HEK293 (cell line): ENCODE measurements around the gene XIRP2.

Source experiments
- CTCF ChIA-PET: fragments of 350-600 bp; formaldehyde crosslinking; extraction: SDS; loops from one replicate; lab custom pipeline; 2021; ENCODE audit warnings: antibody characterized with exemption; lab: Yijun Ruan, JAX
- POLR2A ChIA-PET: fragments of 300-600 bp; formaldehyde crosslinking; extraction: SDS; loops from one replicate; lab custom pipeline; 2020; ENCODE audit warnings: antibody characterized with exemption, inconsistent platforms; lab: Yijun Ruan, JAX
- H3K27ac ChIP-seq: fragments of 200-500 bp; sonication (Bioruptor generic); 2 replicates; pipeline ENCODE4 v1.5.1; 2014; ENCODE audit warnings: low read depth, low read length, control low read depth, inconsistent platforms; ENCODE audit errors: extremely low read depth
- H3K36me3 ChIP-seq, 2 experiments: fragments of 200-500 bp in 1 of 2; sonication (Bioruptor generic) in 1 of 2; 1 replicate in 1 of 2; 2 replicates in 1 of 2; pipeline ENCODE4 v1.5.1; 2014 to 2017; ENCODE audit warnings: inconsistent platforms in 2 of 2, low read length in 2 of 2; ENCODE audit not compliant: control insufficient read depth in 2 of 2, insufficient read depth in 1 of 2
- H3K4me1 ChIP-seq: fragments of 200-500 bp; sonication (Bioruptor generic); 2 replicates; pipeline ENCODE4 v1.5.1; 2014; ENCODE audit warnings: mild to moderate bottlenecking, low read length, inconsistent platforms; ENCODE audit not compliant: control insufficient read depth, insufficient read depth
- H3K4me3 ChIP-seq: 2 replicates; pipeline ENCODE4 v1.5.1; 2011; ENCODE audit warnings: low read depth, mild to moderate bottlenecking, control low read depth, low read length, moderate library complexity
- H3K9me3 ChIP-seq: fragments of 200-500 bp; sonication (Bioruptor generic); 2 replicates; pipeline ENCODE4 v1.5.1; 2014; ENCODE audit warnings: low read depth, low read length, inconsistent platforms; ENCODE audit not compliant: control insufficient read depth, insufficient read depth
- HOXC10 ChIP-seq: sonication (generic); formaldehyde crosslinking; IDR thresholded peaks from 2 replicates; pipeline ENCODE4 v1.8.1; 2023; ENCODE audit warnings: mild to moderate bottlenecking, missing genetic modification reagents
- KLF7 ChIP-seq: fragments of 450-650 bp; formaldehyde crosslinking; IDR thresholded peaks from 2 replicates; pipeline ENCODE4 v1.5.1; 2016; ENCODE audit warnings: missing biosample characterization, missing genetic modification characterization, borderline replicate concordance
- ZBTB1 ChIP-seq: fragments of 450-650 bp; formaldehyde crosslinking; IDR thresholded peaks from 2 replicates; pipeline ENCODE4 v1.5.1; 2016; ENCODE audit warnings: missing biosample characterization, missing genetic modification characterization
- ZNF148 ChIP-seq: fragments of 450-650 bp; formaldehyde crosslinking; IDR thresholded peaks from 2 replicates; pipeline ENCODE4 v1.5.0; 2017; ENCODE audit warnings: missing biosample characterization, missing genetic modification characterization, borderline replicate concordance
- ZNF239 ChIP-seq: fragments of 450-650 bp; formaldehyde crosslinking; IDR thresholded peaks from 2 replicates; pipeline ENCODE4 v1.5.1; 2016; ENCODE audit warnings: missing biosample characterization, missing genetic modification characterization
- ZNF280D ChIP-seq: fragments of 450-650 bp; formaldehyde crosslinking; IDR thresholded peaks from 2 replicates; pipeline ENCODE4 v1.5.1; 2016; ENCODE audit warnings: missing biosample characterization, missing genetic modification characterization
- ZNF394 ChIP-seq: fragments of 450-650 bp; formaldehyde crosslinking; IDR thresholded peaks from 2 replicates; pipeline ENCODE4 v1.5.1; 2016; ENCODE audit warnings: missing biosample characterization, missing genetic modification characterization, mild to moderate bottlenecking, moderate library complexity, borderline replicate concordance
- ZNF48 ChIP-seq: fragments of 450-650 bp; formaldehyde crosslinking; IDR thresholded peaks from 2 replicates; pipeline ENCODE4 v1.5.1; 2016; ENCODE audit warnings: missing biosample characterization, missing genetic modification characterization
- ZNF555 ChIP-seq: fragments of 450-650 bp; formaldehyde crosslinking; conservative IDR thresholded peaks from 2 replicates; pipeline ENCODE4 v1.5.1; 2017; ENCODE audit warnings: missing biosample characterization, mild to moderate bottlenecking, missing genetic modification characterization, inconsistent platforms
- ZNF585B ChIP-seq: fragments of 450-650 bp; formaldehyde crosslinking; IDR thresholded peaks from 2 replicates; pipeline ENCODE4 v1.5.1; 2016; ENCODE audit warnings: missing biosample characterization, missing genetic modification characterization
- ZNF660 ChIP-seq: fragments of 450-650 bp; IDR thresholded peaks from 2 replicates; pipeline ENCODE4 v1.5.1; 2018; ENCODE audit warnings: missing biosample characterization, mild to moderate bottlenecking, missing genetic modification characterization
- ZNF677 ChIP-seq: fragments of 450-650 bp; IDR thresholded peaks from 2 replicates; pipeline ENCODE4 v1.5.0; 2018; ENCODE audit warnings: missing biosample characterization, mild to moderate bottlenecking, missing genetic modification characterization, moderate library complexity
- ZNF704 ChIP-seq: fragments of 450-650 bp; formaldehyde crosslinking; IDR thresholded peaks from 2 replicates; pipeline ENCODE4 v1.5.1; 2016; ENCODE audit warnings: missing biosample characterization, missing genetic modification characterization
- ZNF707 ChIP-seq: fragments of 450-650 bp; formaldehyde crosslinking; IDR thresholded peaks from 2 replicates; pipeline ENCODE4 v1.5.1; 2016; ENCODE audit warnings: missing biosample characterization, missing genetic modification characterization
- TF ChIP-seq, protein P1 (sequence below): fragments of 450-650 bp; formaldehyde crosslinking; conservative IDR thresholded peaks from 2 replicates; pipeline ENCODE4 v1.5.1; 2016; ENCODE audit warnings: low read depth, missing biosample characterization, missing genetic modification characterization
- TF ChIP-seq, protein P2 (sequence below): sonication (generic); formaldehyde crosslinking; IDR thresholded peaks from 2 replicates; pipeline ENCODE4 v1.8.1; 2022; ENCODE audit warnings: mild to moderate bottlenecking, moderate library complexity, missing genetic modification reagents
- TF ChIP-seq, protein P3 (sequence below): fragments of 450-650 bp; formaldehyde crosslinking; IDR thresholded peaks from 2 replicates; pipeline ENCODE4 v1.5.1; 2016; ENCODE audit warnings: missing biosample characterization, missing genetic modification characterization

XIRP2 gene

DNA sequence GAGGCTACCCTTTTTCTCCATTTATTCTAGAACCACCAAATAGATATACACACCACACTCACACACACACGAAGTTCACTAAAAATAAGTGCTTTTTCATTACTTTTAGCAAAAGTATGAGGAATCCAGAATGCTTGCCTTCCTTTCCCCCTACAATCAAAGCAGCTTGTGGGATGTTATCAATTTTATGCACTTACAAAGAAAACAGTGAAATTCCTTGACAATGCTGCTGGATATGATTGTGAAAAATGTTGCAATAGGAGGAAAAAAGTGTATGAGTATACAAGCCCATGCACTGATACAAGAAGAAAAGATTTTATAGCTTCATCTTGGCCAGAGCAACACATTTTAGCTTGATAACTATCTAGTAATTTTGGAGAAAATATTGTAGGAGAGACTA lies 269.2 kb downstream of the XIRP2 start:
- ChIA-PET POLR2A (no interaction called here), CTCF (interaction anchor here (0.6 kb wide), 1 partner anchor 981 kb away, joined by 3 read pairs; no protein-coding TSS in a partner anchor)
- Histone ChIP-seq H3K9me3 (no peaks in the 10 kb centered on the region), H3K4me1 (no peaks in the 10 kb centered on the region), H3K27ac (no peak overlapping the region), H3K36me3 (no peaks in the 10 kb centered on the region), H3K4me3 (no peak overlapping the region)
- TF ChIP-seq ZNF585B (tag by site-specific recombination) = no peak
- no peak for TF ChIP-seq ZNF555 (tag by site-specific recombination)
- TF ChIP-seq ZNF48 (tag by site-specific recombination) = no peak
- TF ChIP-seq, protein P1, sequence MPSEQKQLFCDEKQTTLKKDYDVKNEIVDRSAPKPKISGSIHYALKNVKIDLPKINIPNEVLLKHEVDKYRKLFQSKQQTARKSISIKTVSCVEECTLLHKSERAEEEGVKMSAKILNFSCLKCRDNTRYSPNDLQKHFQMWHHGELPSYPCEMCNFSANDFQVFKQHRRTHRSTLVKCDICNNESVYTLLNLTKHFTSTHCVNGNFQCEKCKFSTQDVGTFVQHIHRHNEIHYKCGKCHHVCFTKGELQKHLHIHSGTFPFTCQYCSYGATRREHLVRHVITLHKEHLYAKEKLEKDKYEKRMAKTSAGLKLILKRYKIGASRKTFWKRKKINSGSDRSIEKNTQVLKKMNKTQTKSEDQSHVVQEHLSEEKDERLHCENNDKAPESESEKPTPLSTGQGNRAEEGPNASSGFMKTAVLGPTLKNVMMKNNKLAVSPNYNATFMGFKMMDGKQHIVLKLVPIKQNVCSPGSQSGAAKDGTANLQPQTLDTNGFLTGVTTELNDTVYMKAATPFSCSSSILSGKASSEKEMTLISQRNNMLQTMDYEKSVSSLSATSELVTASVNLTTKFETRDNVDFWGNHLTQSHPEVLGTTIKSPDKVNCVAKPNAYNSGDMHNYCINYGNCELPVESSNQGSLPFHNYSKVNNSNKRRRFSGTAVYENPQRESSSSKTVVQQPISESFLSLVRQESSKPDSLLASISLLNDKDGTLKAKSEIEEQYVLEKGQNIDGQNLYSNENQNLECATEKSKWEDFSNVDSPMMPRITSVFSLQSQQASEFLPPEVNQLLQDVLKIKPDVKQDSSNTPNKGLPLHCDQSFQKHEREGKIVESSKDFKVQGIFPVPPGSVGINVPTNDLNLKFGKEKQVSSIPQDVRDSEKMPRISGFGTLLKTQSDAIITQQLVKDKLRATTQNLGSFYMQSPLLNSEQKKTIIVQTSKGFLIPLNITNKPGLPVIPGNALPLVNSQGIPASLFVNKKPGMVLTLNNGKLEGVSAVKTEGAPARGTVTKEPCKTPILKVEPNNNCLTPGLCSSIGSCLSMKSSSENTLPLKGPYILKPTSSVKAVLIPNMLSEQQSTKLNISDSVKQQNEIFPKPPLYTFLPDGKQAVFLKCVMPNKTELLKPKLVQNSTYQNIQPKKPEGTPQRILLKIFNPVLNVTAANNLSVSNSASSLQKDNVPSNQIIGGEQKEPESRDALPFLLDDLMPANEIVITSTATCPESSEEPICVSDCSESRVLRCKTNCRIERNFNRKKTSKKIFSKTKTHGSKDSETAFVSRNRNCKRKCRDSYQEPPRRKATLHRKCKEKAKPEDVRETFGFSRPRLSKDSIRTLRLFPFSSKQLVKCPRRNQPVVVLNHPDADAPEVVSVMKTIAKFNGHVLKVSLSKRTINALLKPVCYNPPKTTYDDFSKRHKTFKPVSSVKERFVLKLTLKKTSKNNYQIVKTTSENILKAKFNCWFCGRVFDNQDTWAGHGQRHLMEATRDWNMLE = no peak
- TF ChIP-seq ZNF677 = no peak

DNA sequence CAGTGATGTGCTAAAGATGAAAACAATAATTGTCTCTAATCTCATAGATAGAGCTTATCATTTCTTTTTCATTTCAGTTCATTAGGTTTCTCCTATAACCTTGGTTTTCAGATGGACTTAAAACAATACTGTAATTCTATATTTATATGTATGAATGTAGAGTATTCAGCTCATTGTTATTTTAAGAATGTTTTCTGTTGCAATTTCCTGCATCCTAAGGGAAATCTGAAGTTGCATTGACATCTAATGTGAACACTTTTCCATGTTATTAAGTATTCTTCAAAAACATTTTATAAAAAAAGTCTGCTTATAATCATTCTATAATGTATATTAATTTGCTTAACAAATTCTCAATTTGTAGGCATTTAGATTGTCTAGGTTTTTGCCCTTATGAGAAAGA lies 288.9 kb downstream of the XIRP2 start:
- Histone ChIP-seq H3K36me3 (no peaks in the 10 kb centered on the region), H3K4me3 (no peak overlapping the region), H3K9me3 (no peaks in the 10 kb centered on the region), H3K4me1 (no peaks in the 10 kb centered on the region), H3K27ac (no peak overlapping the region)
- ChIA-PET CTCF (interaction anchor here (0.6 to 1.0 kb wide), 2 partner anchors 36 to 942 kb away, joined by 3 read pairs; no protein-coding TSS in a partner anchor), POLR2A (no interaction called here)
- TF ChIP-seq ZNF394 (tag by site-specific recombination) = no peak
- no peak for TF ChIP-seq ZNF280D

DNA sequence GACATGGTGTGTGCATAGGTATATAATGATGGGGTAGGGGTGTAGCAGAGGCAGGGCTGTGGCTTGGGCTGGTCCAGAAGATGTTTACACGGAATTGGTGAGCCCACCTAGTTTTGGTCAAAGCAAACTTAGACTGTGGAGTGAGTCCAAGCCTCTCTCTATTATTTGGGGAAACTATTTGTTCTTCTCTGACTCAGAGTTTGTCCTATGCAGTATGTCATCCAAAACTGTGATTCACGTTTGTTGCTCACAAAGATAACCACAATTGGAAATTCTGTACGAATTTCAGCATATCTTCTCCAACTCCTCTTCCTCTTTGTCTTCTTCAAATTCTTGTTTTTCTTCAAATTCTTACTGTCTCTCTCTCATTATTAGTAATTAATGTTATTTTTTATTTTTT lies 292.9 kb downstream of the XIRP2 start:
- ChIA-PET CTCF (interaction anchor here (0.7 kb wide), 1 partner anchor 1153 kb away, joined by 4 read pairs; no protein-coding TSS in a partner anchor), POLR2A (no interaction called here)
- Histone ChIP-seq H3K27ac (no peak overlapping the region), H3K4me3 (no peak overlapping the region), H3K4me1 (no peaks in the 10 kb centered on the region), H3K36me3 (no peaks in the 10 kb centered on the region), H3K9me3 (no peaks in the 10 kb centered on the region)
- TF ChIP-seq, protein P2, sequence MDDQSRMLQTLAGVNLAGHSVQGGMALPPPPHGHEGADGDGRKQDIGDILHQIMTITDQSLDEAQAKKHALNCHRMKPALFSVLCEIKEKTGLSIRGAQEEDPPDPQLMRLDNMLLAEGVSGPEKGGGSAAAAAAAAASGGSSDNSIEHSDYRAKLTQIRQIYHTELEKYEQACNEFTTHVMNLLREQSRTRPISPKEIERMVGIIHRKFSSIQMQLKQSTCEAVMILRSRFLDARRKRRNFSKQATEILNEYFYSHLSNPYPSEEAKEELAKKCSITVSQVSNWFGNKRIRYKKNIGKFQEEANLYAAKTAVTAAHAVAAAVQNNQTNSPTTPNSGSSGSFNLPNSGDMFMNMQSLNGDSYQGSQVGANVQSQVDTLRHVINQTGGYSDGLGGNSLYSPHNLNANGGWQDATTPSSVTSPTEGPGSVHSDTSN (CRISPR knock-in tag) = no peak
- TF ChIP-seq ZNF707 (no peak), HOXC10 (CRISPR knock-in tag) (no peak), ZNF239 (no peak), ZNF148 (tag by site-specific recombination) (no peak), ZNF704 (no peak), KLF7 (tag by site-specific recombination) (no peak), ZBTB1 (no peak), ZNF660 (tag by site-specific recombination) (no peak)
- TF ChIP-seq, protein P3, sequence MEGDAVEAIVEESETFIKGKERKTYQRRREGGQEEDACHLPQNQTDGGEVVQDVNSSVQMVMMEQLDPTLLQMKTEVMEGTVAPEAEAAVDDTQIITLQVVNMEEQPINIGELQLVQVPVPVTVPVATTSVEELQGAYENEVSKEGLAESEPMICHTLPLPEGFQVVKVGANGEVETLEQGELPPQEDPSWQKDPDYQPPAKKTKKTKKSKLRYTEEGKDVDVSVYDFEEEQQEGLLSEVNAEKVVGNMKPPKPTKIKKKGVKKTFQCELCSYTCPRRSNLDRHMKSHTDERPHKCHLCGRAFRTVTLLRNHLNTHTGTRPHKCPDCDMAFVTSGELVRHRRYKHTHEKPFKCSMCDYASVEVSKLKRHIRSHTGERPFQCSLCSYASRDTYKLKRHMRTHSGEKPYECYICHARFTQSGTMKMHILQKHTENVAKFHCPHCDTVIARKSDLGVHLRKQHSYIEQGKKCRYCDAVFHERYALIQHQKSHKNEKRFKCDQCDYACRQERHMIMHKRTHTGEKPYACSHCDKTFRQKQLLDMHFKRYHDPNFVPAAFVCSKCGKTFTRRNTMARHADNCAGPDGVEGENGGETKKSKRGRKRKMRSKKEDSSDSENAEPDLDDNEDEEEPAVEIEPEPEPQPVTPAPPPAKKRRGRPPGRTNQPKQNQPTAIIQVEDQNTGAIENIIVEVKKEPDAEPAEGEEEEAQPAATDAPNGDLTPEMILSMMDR (tag by site-specific recombination) = no peak
